ENCODE data around the gene CUEDC2.

CUEDC2 gene

DNA sequence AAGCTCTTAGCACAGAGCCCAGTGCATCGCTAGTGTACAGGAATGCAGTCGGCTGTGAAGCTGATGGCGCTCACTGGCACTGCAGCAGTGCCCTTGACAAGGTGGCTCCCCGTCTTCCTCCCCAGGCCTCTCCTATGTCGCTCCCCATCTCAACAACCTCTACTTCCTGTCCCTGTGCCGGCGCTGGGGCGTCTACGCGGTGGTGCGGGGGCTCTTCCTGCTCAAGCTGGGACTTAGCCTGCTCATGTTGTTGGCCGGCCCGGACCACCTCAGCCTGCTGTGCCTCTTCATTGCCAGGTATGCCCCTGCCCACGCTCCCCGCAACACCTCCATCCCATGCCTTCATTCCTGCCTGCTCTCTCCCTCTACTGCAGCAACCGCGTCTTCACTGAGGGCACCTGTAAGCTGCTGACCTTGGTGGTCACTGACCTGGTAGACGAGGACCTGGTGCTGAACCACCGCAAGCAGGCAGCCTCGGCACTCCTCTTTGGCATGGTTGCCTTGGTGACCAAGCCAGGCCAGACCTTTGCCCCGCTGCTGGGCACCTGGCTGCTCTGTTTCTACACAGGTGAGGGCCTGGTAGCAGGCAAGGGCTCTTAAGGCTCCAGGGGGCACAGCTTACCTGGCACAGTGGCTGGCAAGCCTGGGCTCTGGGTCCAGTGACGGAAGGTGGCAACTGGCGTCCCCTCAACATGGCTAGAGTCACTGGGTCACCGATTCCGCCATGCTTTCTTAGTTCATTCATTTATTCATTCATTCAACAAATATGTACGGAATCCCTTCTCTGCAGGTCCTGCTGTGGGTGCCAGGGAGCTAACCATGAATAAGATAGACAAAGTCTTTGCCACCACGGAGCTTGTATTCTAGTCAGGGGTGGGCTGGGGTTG is 41.3 kb upstream of the CUEDC2 start:
- ChIA-PET CTCF (interaction anchor here (0.6 to 1.5 kb wide), 6 partner anchors 51 to 244 kb away, joined by 3 to 4 read pairs (median 3); partner anchors contain the start of gene FBXL15), POLR2A (interaction anchor here (1.0 to 1.4 kb wide), 3 partner anchors 12 to 244 kb away, joined by 4 to 5 read pairs (median 4); no protein-coding TSS in a partner anchor)
- Histone ChIP-seq H3K4me3 (ENCODE audit: low read depth, low read length) (no peak overlapping the region), H3K9me3 (ENCODE audit: control insufficient read depth, insufficient read depth, low read depth, low read length) (no peaks in the 10 kb centered on the region), H3K27ac (ENCODE audit: extremely low read depth, low read depth, low read length) (no peak overlapping the region), H3K36me3 (ENCODE audit: control insufficient read depth in 2 of 2, insufficient read depth in 1 of 2, low read length in 2 of 2) (peaks cover 6 to 27% of the 10 kb centered on the region in 2 experiments), H3K4me1 (ENCODE audit: control insufficient read depth, insufficient read depth, low read length) (no peaks in the 10 kb centered on the region)
- TF ChIP-seq ZNF214 (tag by site-specific recombination; IDR thresholded peaks at IDR 0.05; ENCODE audit: borderline replicate concordance) (no peak), ZNF510 (tag by site-specific recombination; IDR thresholded peaks at IDR 0.05; ENCODE audit: insufficient replicate concordance) (no peak)
- TF ChIP-seq, protein P1, sequence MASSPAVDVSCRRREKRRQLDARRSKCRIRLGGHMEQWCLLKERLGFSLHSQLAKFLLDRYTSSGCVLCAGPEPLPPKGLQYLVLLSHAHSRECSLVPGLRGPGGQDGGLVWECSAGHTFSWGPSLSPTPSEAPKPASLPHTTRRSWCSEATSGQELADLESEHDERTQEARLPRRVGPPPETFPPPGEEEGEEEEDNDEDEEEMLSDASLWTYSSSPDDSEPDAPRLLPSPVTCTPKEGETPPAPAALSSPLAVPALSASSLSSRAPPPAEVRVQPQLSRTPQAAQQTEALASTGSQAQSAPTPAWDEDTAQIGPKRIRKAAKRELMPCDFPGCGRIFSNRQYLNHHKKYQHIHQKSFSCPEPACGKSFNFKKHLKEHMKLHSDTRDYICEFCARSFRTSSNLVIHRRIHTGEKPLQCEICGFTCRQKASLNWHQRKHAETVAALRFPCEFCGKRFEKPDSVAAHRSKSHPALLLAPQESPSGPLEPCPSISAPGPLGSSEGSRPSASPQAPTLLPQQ (tag by site-specific recombination; IDR thresholded peaks at IDR 0.05) = no peak

DNA sequence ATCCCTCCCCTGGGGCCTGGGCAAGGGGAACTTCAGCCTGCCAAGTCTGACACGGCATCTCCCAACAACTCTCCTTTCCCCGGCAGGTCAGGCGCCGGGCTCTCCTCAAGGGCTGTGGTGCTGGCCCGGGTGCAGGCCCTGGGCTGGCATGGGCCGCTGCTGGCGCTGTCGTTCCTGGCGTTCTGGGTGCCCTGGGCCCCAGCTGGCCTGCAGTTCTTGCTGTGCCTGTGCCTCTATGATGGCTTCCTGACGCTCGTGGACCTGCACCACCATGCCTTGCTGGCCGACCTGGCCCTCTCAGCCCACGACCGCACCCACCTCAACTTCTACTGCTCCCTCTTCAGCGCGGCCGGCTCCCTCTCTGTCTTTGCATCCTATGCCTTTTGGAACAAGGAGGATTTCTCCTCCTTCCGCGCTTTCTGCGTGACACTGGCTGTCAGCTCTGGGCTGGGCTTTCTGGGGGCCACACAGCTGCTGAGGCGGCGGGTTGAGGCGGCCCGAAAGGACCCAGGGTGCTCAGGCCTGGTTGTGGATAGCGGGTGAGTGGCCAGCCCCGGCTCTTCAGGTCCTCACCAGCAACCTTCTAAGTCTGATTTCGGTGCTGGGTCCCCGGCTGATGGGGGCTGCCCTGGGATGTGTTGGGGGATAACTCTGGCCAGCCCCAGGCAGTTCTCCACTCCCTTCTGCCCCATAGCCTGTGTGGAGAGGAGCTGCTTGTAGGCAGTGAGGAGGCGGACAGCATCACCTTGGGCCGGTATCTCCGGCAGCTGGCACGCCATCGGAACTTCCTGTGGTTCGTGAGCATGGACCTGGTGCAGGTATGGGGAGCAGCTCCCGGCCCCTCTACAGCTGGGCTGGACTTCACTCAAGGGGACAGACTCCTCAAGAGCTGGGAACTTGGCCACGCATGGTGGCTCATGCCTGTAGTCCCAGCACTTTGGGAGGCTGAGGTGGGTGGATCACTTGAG is 38.5 kb upstream of the CUEDC2 start:
- POLR2A ChIA-PET = interaction anchor here (0.6 to 1.0 kb wide), 4 partner anchors 9 to 49 kb away, joined by 3 to 10 read pairs (median 4); partner anchors contain the start of gene FBXL15
- H3K4me1 ChIP-seq (ENCODE audit: control insufficient read depth, insufficient read depth, low read length) = no peaks in the 10 kb centered on the region

DNA sequence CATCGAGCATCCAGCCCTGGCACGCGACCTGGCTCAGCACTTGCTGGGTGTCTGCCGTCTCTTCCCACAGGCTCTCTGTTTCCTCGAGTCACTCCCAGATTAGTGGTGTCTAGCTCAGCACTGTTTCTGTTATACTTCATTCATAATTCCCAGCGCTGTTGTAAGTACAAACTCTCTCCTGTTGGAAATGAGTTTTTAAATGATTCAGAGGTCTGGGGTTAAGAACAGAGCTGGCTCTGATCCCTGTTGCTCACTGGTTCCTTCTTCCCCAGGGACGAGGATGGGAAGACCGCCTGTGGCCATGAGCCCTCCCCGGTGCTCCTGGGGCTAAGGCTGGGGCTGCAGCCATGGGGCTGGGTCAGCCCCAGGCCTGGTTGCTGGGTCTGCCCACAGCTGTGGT is 36.3 kb upstream of the CUEDC2 start:
- peaks cover 0 to 17% of the 10 kb centered on the region in 2 experiments; a peak in 1 of 3 replicates for H3K36me3 ChIP-seq (ENCODE audit: control insufficient read depth in 2 of 2, insufficient read depth in 1 of 2, low read length in 2 of 2)
- no peak overlapping the region for H3K4me3 ChIP-seq (ENCODE audit: low read depth, low read length)
- ChIA-PET POLR2A (interaction anchor here (0.7 kb wide), 1 partner anchor 11 kb away, joined by 3 read pairs; no protein-coding TSS in a partner anchor), CTCF (interaction anchor here (0.5 to 3.2 kb wide), 4 partner anchors 10 to 299 kb away, joined by 3 to 8 read pairs (median 3); no protein-coding TSS in a partner anchor)
- H3K4me1 ChIP-seq (ENCODE audit: control insufficient read depth, insufficient read depth, low read length) = no peaks in the 10 kb centered on the region
- TF ChIP-seq ZSCAN16 (tag by site-specific recombination; IDR thresholded peaks at IDR 0.05) = no peak
- TF ChIP-seq ZNF654 (tag by site-specific recombination; IDR thresholded peaks at IDR 0.05; ENCODE audit: low read depth) = no peak
- TF ChIP-seq, protein P2, sequence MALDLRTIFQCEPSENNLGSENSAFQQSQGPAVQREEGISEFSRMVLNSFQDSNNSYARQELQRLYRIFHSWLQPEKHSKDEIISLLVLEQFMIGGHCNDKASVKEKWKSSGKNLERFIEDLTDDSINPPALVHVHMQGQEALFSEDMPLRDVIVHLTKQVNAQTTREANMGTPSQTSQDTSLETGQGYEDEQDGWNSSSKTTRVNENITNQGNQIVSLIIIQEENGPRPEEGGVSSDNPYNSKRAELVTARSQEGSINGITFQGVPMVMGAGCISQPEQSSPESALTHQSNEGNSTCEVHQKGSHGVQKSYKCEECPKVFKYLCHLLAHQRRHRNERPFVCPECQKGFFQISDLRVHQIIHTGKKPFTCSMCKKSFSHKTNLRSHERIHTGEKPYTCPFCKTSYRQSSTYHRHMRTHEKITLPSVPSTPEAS (tag by site-specific recombination; IDR thresholded peaks at IDR 0.05) = no peak
- TF ChIP-seq ZNF37A (tag by site-specific recombination; IDR thresholded peaks at IDR 0.05) = no peak
- no peak for TF ChIP-seq ZBTB8A (tag by site-specific recombination; IDR thresholded peaks at IDR 0.05)
- no peak for TF ChIP-seq ZNF239 (tag by site-specific recombination; IDR thresholded peaks at IDR 0.05)
- no peaks in the 10 kb centered on the region for H3K9me3 ChIP-seq (ENCODE audit: control insufficient read depth, insufficient read depth, low read depth, low read length)
- H3K27ac ChIP-seq (ENCODE audit: extremely low read depth, low read depth, low read length) = no peak overlapping the region

More for the DNA sequence above, 38.5 kb upstream of the CUEDC2 start:
- TF ChIP-seq ZFP3 (tag by site-specific recombination; IDR thresholded peaks at IDR 0.05; ENCODE audit: low read depth) (no peak), YY2 (tag by site-specific recombination; IDR thresholded peaks at IDR 0.05) (no peak), KLF10 (tag by site-specific recombination; IDR thresholded peaks at IDR 0.05) (no peak), ZNF549 (tag by site-specific recombination; IDR thresholded peaks at IDR 0.05) (no peak), GLI2 (tag by site-specific recombination; IDR thresholded peaks at IDR 0.05; ENCODE audit: borderline replicate concordance, low read depth) (no peak), ZNF23 (tag by site-specific recombination; IDR thresholded peaks at IDR 0.05; ENCODE audit: borderline replicate concordance) (no peak), ZNF747 (tag by site-specific recombination; IDR thresholded peaks at IDR 0.05) (no peak), ZNF571 (tag by site-specific recombination; IDR thresholded peaks at IDR 0.05) (no peak), ZNF621 (tag by site-specific recombination; IDR thresholded peaks at IDR 0.05) (no peak), ZNF837 (tag by site-specific recombination; IDR thresholded peaks at IDR 0.05) (no peak), ZNF311 (tag by site-specific recombination; IDR thresholded peaks at IDR 0.05; ENCODE audit: borderline replicate concordance) (no peak), ZNF544 (tag by site-specific recombination; IDR thresholded peaks at IDR 0.05) (no peak), ZNF629 (tag by site-specific recombination; IDR thresholded peaks at IDR 0.05) (no peak)
- TF ChIP-seq, protein P3, sequence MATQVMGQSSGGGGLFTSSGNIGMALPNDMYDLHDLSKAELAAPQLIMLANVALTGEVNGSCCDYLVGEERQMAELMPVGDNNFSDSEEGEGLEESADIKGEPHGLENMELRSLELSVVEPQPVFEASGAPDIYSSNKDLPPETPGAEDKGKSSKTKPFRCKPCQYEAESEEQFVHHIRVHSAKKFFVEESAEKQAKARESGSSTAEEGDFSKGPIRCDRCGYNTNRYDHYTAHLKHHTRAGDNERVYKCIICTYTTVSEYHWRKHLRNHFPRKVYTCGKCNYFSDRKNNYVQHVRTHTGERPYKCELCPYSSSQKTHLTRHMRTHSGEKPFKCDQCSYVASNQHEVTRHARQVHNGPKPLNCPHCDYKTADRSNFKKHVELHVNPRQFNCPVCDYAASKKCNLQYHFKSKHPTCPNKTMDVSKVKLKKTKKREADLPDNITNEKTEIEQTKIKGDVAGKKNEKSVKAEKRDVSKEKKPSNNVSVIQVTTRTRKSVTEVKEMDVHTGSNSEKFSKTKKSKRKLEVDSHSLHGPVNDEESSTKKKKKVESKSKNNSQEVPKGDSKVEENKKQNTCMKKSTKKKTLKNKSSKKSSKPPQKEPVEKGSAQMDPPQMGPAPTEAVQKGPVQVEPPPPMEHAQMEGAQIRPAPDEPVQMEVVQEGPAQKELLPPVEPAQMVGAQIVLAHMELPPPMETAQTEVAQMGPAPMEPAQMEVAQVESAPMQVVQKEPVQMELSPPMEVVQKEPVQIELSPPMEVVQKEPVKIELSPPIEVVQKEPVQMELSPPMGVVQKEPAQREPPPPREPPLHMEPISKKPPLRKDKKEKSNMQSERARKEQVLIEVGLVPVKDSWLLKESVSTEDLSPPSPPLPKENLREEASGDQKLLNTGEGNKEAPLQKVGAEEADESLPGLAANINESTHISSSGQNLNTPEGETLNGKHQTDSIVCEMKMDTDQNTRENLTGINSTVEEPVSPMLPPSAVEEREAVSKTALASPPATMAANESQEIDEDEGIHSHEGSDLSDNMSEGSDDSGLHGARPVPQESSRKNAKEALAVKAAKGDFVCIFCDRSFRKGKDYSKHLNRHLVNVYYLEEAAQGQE (tag by site-specific recombination; IDR thresholded peaks at IDR 0.05) = no peak
- no peak overlapping the region for H3K4me3 ChIP-seq (ENCODE audit: low read depth, low read length)
- H3K9me3 ChIP-seq (ENCODE audit: control insufficient read depth, insufficient read depth, low read depth, low read length) = no peaks in the 10 kb centered on the region
- CTCF ChIA-PET = interaction anchor here (0.8 to 3.2 kb wide), 4 partner anchors 8 to 241 kb away, joined by 3 to 8 read pairs (median 4); no protein-coding TSS in a partner anchor
- H3K36me3 ChIP-seq (ENCODE audit: control insufficient read depth in 2 of 2, insufficient read depth in 1 of 2, low read length in 2 of 2) = peaks cover 0 to 24% of the 10 kb centered on the region in 2 experiments; a peak in 2 of 3 replicates
- H3K27ac ChIP-seq (ENCODE audit: extremely low read depth, low read depth, low read length) = no peak overlapping the region
